ENCODE measurements around the gene GNGT2.

DNA sequence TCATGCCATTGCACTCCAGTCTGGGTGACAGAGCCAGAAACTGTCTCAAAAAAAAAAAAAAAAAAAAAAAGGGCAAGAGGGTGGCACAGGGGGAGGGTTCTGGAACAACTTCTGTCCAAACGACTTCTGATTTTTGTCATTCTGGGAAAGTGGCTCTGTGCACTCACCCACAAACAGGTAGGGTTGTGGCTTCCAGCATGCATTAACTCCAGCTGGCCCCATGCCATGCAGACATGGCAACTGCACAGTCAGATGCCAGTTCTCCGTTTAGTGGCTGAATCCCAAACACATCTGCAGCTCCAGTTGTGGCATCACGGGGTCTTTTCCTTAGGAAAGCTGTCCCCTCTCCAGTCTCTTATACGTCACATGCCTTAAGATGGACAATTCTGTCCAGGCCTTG, 47.5 kb downstream of the GNGT2 start:
- TF ChIP-seq, protein P1, sequence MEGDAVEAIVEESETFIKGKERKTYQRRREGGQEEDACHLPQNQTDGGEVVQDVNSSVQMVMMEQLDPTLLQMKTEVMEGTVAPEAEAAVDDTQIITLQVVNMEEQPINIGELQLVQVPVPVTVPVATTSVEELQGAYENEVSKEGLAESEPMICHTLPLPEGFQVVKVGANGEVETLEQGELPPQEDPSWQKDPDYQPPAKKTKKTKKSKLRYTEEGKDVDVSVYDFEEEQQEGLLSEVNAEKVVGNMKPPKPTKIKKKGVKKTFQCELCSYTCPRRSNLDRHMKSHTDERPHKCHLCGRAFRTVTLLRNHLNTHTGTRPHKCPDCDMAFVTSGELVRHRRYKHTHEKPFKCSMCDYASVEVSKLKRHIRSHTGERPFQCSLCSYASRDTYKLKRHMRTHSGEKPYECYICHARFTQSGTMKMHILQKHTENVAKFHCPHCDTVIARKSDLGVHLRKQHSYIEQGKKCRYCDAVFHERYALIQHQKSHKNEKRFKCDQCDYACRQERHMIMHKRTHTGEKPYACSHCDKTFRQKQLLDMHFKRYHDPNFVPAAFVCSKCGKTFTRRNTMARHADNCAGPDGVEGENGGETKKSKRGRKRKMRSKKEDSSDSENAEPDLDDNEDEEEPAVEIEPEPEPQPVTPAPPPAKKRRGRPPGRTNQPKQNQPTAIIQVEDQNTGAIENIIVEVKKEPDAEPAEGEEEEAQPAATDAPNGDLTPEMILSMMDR (IDR thresholded peaks at IDR 0.05) = no peak
- TF ChIP-seq POLR2A (IDR thresholded peaks at IDR 0.05) = no peak

Data from adrenal gland (tissue), 5 donors.